ENCODE data around the gene UGGT1. TPM values are rescaled to one million over a fixed set of nuclear protein-coding genes. Genes with fewer than 3 reads are reported as not detected.

Gene UGGT1
- total RNA-seq, 1 donor from 2014 or later: 24.3 TPM

DNA sequence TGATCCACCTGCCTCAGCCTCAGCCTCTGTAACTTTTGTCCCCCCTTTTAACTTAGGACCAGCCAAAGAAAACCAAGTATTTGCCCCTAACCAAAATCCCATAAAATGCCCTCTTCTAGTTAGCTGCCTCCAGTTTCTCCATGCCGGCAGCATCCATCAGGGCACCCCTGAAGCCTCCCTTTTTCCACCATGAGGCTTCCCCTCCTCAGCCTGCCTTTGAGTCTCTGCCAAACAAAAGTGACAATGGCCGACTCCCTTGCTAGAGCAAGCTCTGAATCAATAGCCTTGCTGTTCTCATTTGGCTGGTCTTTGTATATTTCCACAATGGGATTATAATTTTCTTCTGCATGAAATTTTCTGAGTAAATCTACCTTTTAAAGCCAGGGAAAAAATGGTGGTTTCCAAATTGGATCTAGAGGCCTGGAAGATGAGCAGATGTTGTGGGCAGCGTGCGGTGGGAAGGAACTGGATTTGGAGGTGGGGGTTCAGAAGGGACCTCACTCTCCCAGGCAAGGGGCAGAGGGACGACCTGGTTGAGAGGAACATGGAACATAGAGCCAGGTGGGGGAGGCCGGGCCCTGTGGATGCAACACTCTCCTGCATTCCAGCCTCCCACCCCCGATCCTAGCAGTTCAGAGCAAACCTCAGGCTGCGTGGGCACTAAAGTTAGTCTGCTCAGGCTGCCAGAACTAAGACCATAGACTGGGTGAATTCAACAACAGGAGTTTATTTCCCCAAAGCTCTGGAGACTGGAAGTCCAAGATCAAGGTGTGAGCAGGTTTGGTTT lies 147.1 kb downstream of the UGGT1 start:
- intact Hi-C loops (cut with DNase I): loop anchor here (2.0 kb wide), 1 partner anchor 45 kb away; no protein-coding TSS in a partner anchor
- DNase-seq (ENCODE audit: missing footprints): no peak
- no peak for ATAC-seq

DNA sequence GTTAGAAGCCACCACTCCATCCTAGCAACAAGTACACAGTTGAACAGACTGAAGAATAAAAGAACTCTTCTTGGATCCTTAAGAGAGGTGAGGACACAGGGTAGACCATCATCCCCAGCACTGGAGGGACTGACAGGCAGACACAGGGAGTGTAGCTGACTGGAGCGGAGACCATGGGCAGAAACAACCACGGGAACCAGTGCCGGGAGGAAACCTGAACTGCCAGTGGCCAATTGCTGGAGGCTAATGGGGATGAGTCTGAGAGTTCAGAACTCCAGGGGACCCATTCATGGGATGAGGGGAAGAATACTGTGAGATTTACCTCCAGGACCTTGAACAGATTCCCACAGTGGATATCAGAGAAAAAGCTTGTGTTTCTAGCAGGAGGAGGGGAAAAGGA lies 150.9 kb downstream of the UGGT1 start:
- intact Hi-C loops (cut with DNase I): no loop called here
- no peak for ATAC-seq
- DNase-seq (ENCODE audit: missing footprints): no peak

Other genes starting within 250 kb of the UGGT1 start
- gene POLR2D, start 233.0 kb upstream of the UGGT1 start, total RNA-seq: 23.8 TPM
- 10.5 TPM for gene AMMECR1L, start 205.2 kb upstream of the UGGT1 start, total RNA-seq
- gene SAP130, start 63.1 kb upstream of the UGGT1 start, total RNA-seq: 13.9 TPM
- 34.9 TPM for gene HS6ST1, start 227.7 kb downstream of the UGGT1 start, total RNA-seq